ENCODE measurements around the gene TXNDC16.

TXNDC16 gene

GRCh38 chr14:52513249-52513648 lies 39.1 kb downstream of the TXNDC16 start:
- DNase-seq (ENCODE audit: low spot score) (no peak), ATAC-seq (ENCODE audit: low read depth) (no peak)
- Histone ChIP-seq H3K4me1 (ENCODE audit: insufficient read depth, poor library complexity, severe bottlenecking) (no peaks in the 10 kb centered on the region), H3K36me3 (ENCODE audit: low read depth) (no peaks in the 10 kb centered on the region; the same call in 1 of the 2 replicates), H3K27me3 (ENCODE audit: insufficient read depth, poor library complexity, severe bottlenecking) (no peaks in the 10 kb centered on the region), H3K4me3 (ENCODE audit: severe bottlenecking) (no peak overlapping the region), H3K9me3 (ENCODE audit: severe bottlenecking) (no peaks in the 10 kb centered on the region), H3K27ac (ENCODE audit: poor library complexity, severe bottlenecking) (no peak overlapping the region)
- TF ChIP-seq CTCF (IDR thresholded peaks at IDR 0.05; ENCODE audit: poor library complexity, severe bottlenecking): no peak

- Histone ChIP-seq H3K4me3 (ENCODE audit: severe bottlenecking) (no peak overlapping the region), H3K9me3 (ENCODE audit: severe bottlenecking) (no peaks in the 10 kb centered on the region), H3K4me1 (ENCODE audit: insufficient read depth, poor library complexity, severe bottlenecking) (peaks cover 5% of the 10 kb centered on the region), H3K27ac (ENCODE audit: poor library complexity, severe bottlenecking) (no peak overlapping the region), H3K27me3 (ENCODE audit: insufficient read depth, poor library complexity, severe bottlenecking) (no peaks in the 10 kb centered on the region), H3K36me3 (ENCODE audit: low read depth) (no peaks in the 10 kb centered on the region)
- DNase-seq (ENCODE audit: low spot score): no peak
- ATAC-seq (ENCODE audit: low read depth): no peak
- TF ChIP-seq CTCF (IDR thresholded peaks at IDR 0.05; ENCODE audit: poor library complexity, severe bottlenecking): no peak
These were observed 57.9 kb downstream of the TXNDC16 start for GRCh38 chr14:52494444-52494843.

- TF ChIP-seq CTCF (IDR thresholded peaks at IDR 0.05; ENCODE audit: poor library complexity, severe bottlenecking): no peak
- no peak overlapping the region for H3K4me3 ChIP-seq (ENCODE audit: severe bottlenecking)
- peak; percentile 73; the same call in 2 of the 3 replicates for ATAC-seq (ENCODE audit: low read depth)
- no peak for DNase-seq (ENCODE audit: low spot score)
- H3K9me3 ChIP-seq (ENCODE audit: severe bottlenecking): no peaks in the 10 kb centered on the region
- peaks cover 6% of the 10 kb centered on the region for H3K4me1 ChIP-seq (ENCODE audit: insufficient read depth, poor library complexity, severe bottlenecking)
- H3K27me3 ChIP-seq (ENCODE audit: insufficient read depth, poor library complexity, severe bottlenecking): no peaks in the 10 kb centered on the region
- H3K27ac ChIP-seq (ENCODE audit: poor library complexity, severe bottlenecking): no peak overlapping the region
- no peaks in the 10 kb centered on the region for H3K36me3 ChIP-seq (ENCODE audit: low read depth)
These were observed 66.8 kb downstream of the TXNDC16 start for GRCh38 chr14:52485350-52485960.

- TF ChIP-seq CTCF (IDR thresholded peaks at IDR 0.05; ENCODE audit: poor library complexity, severe bottlenecking): no peak
- Histone ChIP-seq H3K27me3 (ENCODE audit: insufficient read depth, poor library complexity, severe bottlenecking) (no peaks in the 10 kb centered on the region), H3K36me3 (ENCODE audit: low read depth) (no peaks in the 10 kb centered on the region), H3K4me3 (ENCODE audit: severe bottlenecking) (no peak overlapping the region), H3K4me1 (ENCODE audit: insufficient read depth, poor library complexity, severe bottlenecking) (peaks cover 6% of the 10 kb centered on the region), H3K9me3 (ENCODE audit: severe bottlenecking) (no peaks in the 10 kb centered on the region), H3K27ac (ENCODE audit: poor library complexity, severe bottlenecking) (no peak overlapping the region)
- DNase-seq (ENCODE audit: low spot score) (no peak), ATAC-seq (ENCODE audit: low read depth) (no peak)
These were observed 70.4 kb downstream of the TXNDC16 start for GRCh38 chr14:52481864-52482263.

GRCh38 chr14:52473557-52473956 lies 78.7 kb downstream of the TXNDC16 start:
- Histone ChIP-seq H3K4me1 (ENCODE audit: insufficient read depth, poor library complexity, severe bottlenecking) (no peaks in the 10 kb centered on the region), H3K4me3 (ENCODE audit: severe bottlenecking) (no peak overlapping the region), H3K36me3 (ENCODE audit: low read depth) (no peaks in the 10 kb centered on the region), H3K27ac (ENCODE audit: poor library complexity, severe bottlenecking) (no peak overlapping the region), H3K27me3 (ENCODE audit: insufficient read depth, poor library complexity, severe bottlenecking) (no peaks in the 10 kb centered on the region), H3K9me3 (ENCODE audit: severe bottlenecking) (no peaks in the 10 kb centered on the region)
- ATAC-seq (ENCODE audit: low read depth) (0 out of 3 replicates have a peak, but pooled peaks have one; percentile 49), DNase-seq (ENCODE audit: low spot score) (no peak)
- peak; percentile 81 for TF ChIP-seq CTCF (IDR thresholded peaks at IDR 0.05; ENCODE audit: poor library complexity, severe bottlenecking)
